ENCODE data around the gene DMD. TPM values are rescaled to one million over a fixed set of nuclear protein-coding genes. Genes with fewer than 3 reads are reported as not detected.

Gene DMD
- total RNA-seq, 4 donors from 2014 or later, result 27.7 to 54.7 (median 34.4) TPM

- DNase-seq (ENCODE audit: low spot score) (no peak), ATAC-seq (ENCODE audit: low FRiP score) (no peak)
- no peak for TF ChIP-seq CTCF (IDR thresholded peaks at IDR 0.05)
These were observed 1604.6 kb downstream of the DMD start for GRCh38 chrX:31606771-31607170.

- ATAC-seq (ENCODE audit: low FRiP score) (no peak), DNase-seq (ENCODE audit: low spot score) (no peak)
- no peak for TF ChIP-seq CTCF (IDR thresholded peaks at IDR 0.05)
These were observed 1606.6 kb downstream of the DMD start for GRCh38 chrX:31604629-31605221.

- ATAC-seq (ENCODE audit: low FRiP score), result no peak
- no peak for DNase-seq (ENCODE audit: low spot score)
- no peak for TF ChIP-seq CTCF (IDR thresholded peaks at IDR 0.05)
These were observed 1607.8 kb downstream of the DMD start for GRCh38 chrX:31603411-31604120.

- no peak for ATAC-seq (ENCODE audit: low FRiP score)
- DNase-seq (ENCODE audit: low spot score), result no peak
- no peak for TF ChIP-seq CTCF (IDR thresholded peaks at IDR 0.05)
These were observed 1610.5 kb downstream of the DMD start for GRCh38 chrX:31600823-31601222.

GRCh38 chrX:31593353-31593752 lies 1618.0 kb downstream of the DMD start:
- ATAC-seq (ENCODE audit: low FRiP score), result no peak
- no peak for TF ChIP-seq CTCF (IDR thresholded peaks at IDR 0.05)
- DNase-seq (ENCODE audit: low spot score), result no peak

- DNase-seq (ENCODE audit: low spot score) (no peak), ATAC-seq (ENCODE audit: low FRiP score) (no peak)
- TF ChIP-seq CTCF (IDR thresholded peaks at IDR 0.05), result no peak
These were observed 1620.0 kb downstream of the DMD start for GRCh38 chrX:31591355-31591754.

GRCh38 chrX:31590581-31591114 lies 1620.7 kb downstream of the DMD start:
- ATAC-seq (ENCODE audit: low FRiP score) (no peak), DNase-seq (ENCODE audit: low spot score) (no peak)
- TF ChIP-seq CTCF (IDR thresholded peaks at IDR 0.05), result no peak
